Esophagus muscularis mucosa (tissue), 3 donors: Measurements from ENCODE around the gene GRM5.

Source experiments
- CTCF ChIP-seq, 3 experiments: fragments of 200-600 bp in 2 of 3; fragments of 450-650 bp in 1 of 3; sonication (generic) in 2 of 3; IDR thresholded peaks; one replicate each; pipeline ENCODE4 v1.5.1; 2017 to 2019; ENCODE audit warnings: antibody characterized with exemption in 3 of 3, mild to moderate bottlenecking in 2 of 3, moderate library complexity in 1 of 3
- POLR2A ChIP-seq: fragments of 450-650 bp; IDR thresholded peaks from one replicate; pipeline ENCODE4 v1.6.1; 2017; ENCODE audit warnings: antibody characterized with exemption, moderate library complexity, mild to moderate bottlenecking, low read depth

- TF ChIP-seq CTCF (IDR thresholded peaks at IDR 0.05) (no peak), POLR2A (no peak)
Measured at GRCh38 chr11:88597387-88597786, 468.4 kb downstream of the GRM5 start.
